HCT116 (cell line): ENCODE data around the gene TRIM72.

Experiments
- EZH2 ChIP-seq: fragments of 200-600 bp; sonication (generic); IDR thresholded peaks from 2 replicates; pipeline ENCODE4 v1.6.1; 2017; ENCODE audit warnings: antibody characterized with exemption, mixed run types
- EZH2phosphoT487 ChIP-seq: fragments of 200-600 bp; IDR thresholded peaks from 2 replicates; pipeline ENCODE4 v1.6.1; 2018; ENCODE audit warnings: antibody characterized with exemption, borderline replicate concordance
- JUND ChIP-seq: IDR thresholded peaks from 2 replicates; pipeline ENCODE4 v1.6.1; 2012
- MAX ChIP-seq: IDR thresholded peaks from 2 replicates; pipeline ENCODE4 v1.6.1; 2012
- POLR2A ChIP-seq: IDR thresholded peaks from 2 replicates; pipeline ENCODE4 v1.7.0; 2011; ENCODE audit warnings: borderline replicate concordance; ENCODE audit not compliant: insufficient read depth, insufficient read length; ENCODE audit errors: extremely low read depth
- POLR2AphosphoS5 ChIP-seq: IDR thresholded peaks from 2 replicates; pipeline ENCODE4 v1.6.1; 2011; ENCODE audit warnings: mild to moderate bottlenecking, low read depth, low read length, moderate library complexity
- ZNF274 ChIP-seq: fragments of 200-500 bp; sonication (Bioruptor generic); IDR thresholded peaks from 2 replicates; pipeline ENCODE4 v1.6.1; 2014; ENCODE audit warnings: mild to moderate bottlenecking, low read depth, low read length, inconsistent platforms
- TF ChIP-seq, protein P1 (sequence below), 3 experiments: fragments of 200-600 bp in 1 of 3; sonication (generic) in 1 of 3; IDR thresholded peaks in 2 of 3; conservative IDR thresholded peaks in 1 of 3; 2 replicates each; pipeline ENCODE4 v1.5.1; 2012 to 2017; ENCODE audit warnings: low read depth in 2 of 3, low read length in 2 of 3, antibody characterized with exemption in 1 of 3, borderline replicate concordance in 1 of 3, control low read depth in 1 of 3, mild to moderate bottlenecking in 1 of 3, mixed read lengths in 1 of 3, mixed run types in 1 of 3, moderate library complexity in 1 of 3; ENCODE audit not compliant: insufficient read depth in 1 of 3
- TF ChIP-seq, protein P2 (sequence below): IDR thresholded peaks from 2 replicates; pipeline ENCODE4 v1.6.1; 2012

- TF ChIP-seq EZH2: no peak
- TF ChIP-seq, protein P1, sequence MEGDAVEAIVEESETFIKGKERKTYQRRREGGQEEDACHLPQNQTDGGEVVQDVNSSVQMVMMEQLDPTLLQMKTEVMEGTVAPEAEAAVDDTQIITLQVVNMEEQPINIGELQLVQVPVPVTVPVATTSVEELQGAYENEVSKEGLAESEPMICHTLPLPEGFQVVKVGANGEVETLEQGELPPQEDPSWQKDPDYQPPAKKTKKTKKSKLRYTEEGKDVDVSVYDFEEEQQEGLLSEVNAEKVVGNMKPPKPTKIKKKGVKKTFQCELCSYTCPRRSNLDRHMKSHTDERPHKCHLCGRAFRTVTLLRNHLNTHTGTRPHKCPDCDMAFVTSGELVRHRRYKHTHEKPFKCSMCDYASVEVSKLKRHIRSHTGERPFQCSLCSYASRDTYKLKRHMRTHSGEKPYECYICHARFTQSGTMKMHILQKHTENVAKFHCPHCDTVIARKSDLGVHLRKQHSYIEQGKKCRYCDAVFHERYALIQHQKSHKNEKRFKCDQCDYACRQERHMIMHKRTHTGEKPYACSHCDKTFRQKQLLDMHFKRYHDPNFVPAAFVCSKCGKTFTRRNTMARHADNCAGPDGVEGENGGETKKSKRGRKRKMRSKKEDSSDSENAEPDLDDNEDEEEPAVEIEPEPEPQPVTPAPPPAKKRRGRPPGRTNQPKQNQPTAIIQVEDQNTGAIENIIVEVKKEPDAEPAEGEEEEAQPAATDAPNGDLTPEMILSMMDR (IDR thresholded peaks at IDR 0.05 in 2 of 3, conservative IDR thresholded peaks at IDR 0.05 in 1 of 3; ENCODE audit: borderline replicate concordance in 1 of 3, insufficient read depth in 1 of 3, low read depth in 2 of 3, low read length in 2 of 3): no peak; a peak in 3 of 6 replicates
- no peak for TF ChIP-seq MAX
- no peak for TF ChIP-seq POLR2AphosphoS5
- no peak for TF ChIP-seq JUND
- no peak for TF ChIP-seq EZH2phosphoT487
- TF ChIP-seq, protein P2, sequence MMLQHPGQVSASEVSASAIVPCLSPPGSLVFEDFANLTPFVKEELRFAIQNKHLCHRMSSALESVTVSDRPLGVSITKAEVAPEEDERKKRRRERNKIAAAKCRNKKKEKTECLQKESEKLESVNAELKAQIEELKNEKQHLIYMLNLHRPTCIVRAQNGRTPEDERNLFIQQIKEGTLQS: no peak
- no peak for TF ChIP-seq POLR2A
- no peak for TF ChIP-seq ZNF274
These were observed 51.7 kb downstream of the TRIM72 start for GRCh38 chr16:31265329-31266245.
